K562 (cell line): ENCODE data around the gene TBC1D10A. TPM values are rescaled to one million over a fixed set of nuclear protein-coding genes. Genes with fewer than 3 reads are reported as not detected.

ENCODE experiments used
- ATAC-seq: fragments of 200-7000 bp; cut with Tn5 transposase; 3 replicates; pipeline ENCODE4 v1.9.1; 2020; ENCODE audit warnings: moderate library complexity
- BruUV-seq: library from RNA; stranded (reverse); fragments of 400-500 nt; replicated peaks from 2 replicates; lab custom pipeline; 2021; lab: Mats Ljungman, UMichigan
- CTCF ChIA-PET: fragments of 300-600 bp; formaldehyde crosslinking; extraction: SDS; loops from one replicate; lab custom pipeline; 2021; ENCODE audit warnings: low intra/inter-chr PET ratio; lab: Yijun Ruan, JAX
- POLR2A ChIA-PET: fragments of 300-600, 350-650 bp; sonication (Branson Sonifier 250); formaldehyde crosslinking; extraction: SDS; loops from one replicate; lab custom pipeline; 2021; ENCODE audit warnings: antibody characterized with exemption, inconsistent platforms; lab: Yijun Ruan, JAX
- DNase-seq, 4 experiments: peaks; one replicate each; pipeline versions ENCODE4 v3.0.0 to v3.0.0-alpha.2; 2011 to 2018; ENCODE audit warnings: low spot score in 3 of 4, mixed read lengths in 3 of 4; ENCODE audit errors: extremely low read depth in 1 of 4
- FAIRE-seq: peaks from 2 replicates; lab custom pipeline; 2011; peaks lifted over from hg19 to GRCh38; lab: Jason Lieb, UNC
- H2AFZ ChIP-seq: 2 replicates; pipeline ENCODE4 v1.6.0; 2011; ENCODE audit warnings: low read depth, low read length, control low read depth, inconsistent platforms
- H3K27ac ChIP-seq: fragments of 200-600 bp; 3 replicates; pipeline ENCODE4 v1.8.0; 2011; ENCODE audit warnings: low read depth, mild to moderate bottlenecking, control low read depth, inconsistent platforms, low read length, moderate library complexity, mixed read lengths; ENCODE audit errors: extremely low read depth
- H3K27me3 ChIP-seq, 2 experiments: fragments of 300-600 bp in 1 of 2; 2 replicates in 1 of 2; 3 replicates in 1 of 2; pipeline versions ENCODE4 v1.6.0 to v1.8.0; 2011; ENCODE audit warnings: inconsistent platforms in 2 of 2, low read length in 2 of 2, mild to moderate bottlenecking in 1 of 2, mixed read lengths in 1 of 2, moderate library complexity in 1 of 2; ENCODE audit not compliant: control insufficient read depth in 2 of 2, insufficient read depth in 2 of 2
- H3K36me3 ChIP-seq: fragments of 300-600 bp; 3 replicates; pipeline ENCODE4 v1.8.0; 2011; ENCODE audit warnings: mild to moderate bottlenecking, low read length, inconsistent platforms; ENCODE audit not compliant: control insufficient read depth, insufficient read depth
- H3K4me1 ChIP-seq, 2 experiments: fragments of 200-600 bp in 1 of 2; replicated peaks in 1 of 2; 2 replicates in 1 of 2; 3 replicates in 1 of 2; pipeline versions ENCODE4 v1.5.1 to v1.8.0; 2011; ENCODE audit warnings: inconsistent platforms in 2 of 2, low read length in 2 of 2, mild to moderate bottlenecking in 1 of 2, mixed read lengths in 1 of 2, moderate library complexity in 1 of 2; ENCODE audit not compliant: control insufficient read depth in 2 of 2, insufficient read depth in 2 of 2
- H3K4me2 ChIP-seq: 2 replicates; pipeline ENCODE4 v1.6.1; 2011; ENCODE audit warnings: low read length, control low read depth, inconsistent platforms, mixed read lengths; ENCODE audit not compliant: insufficient read depth
- H3K4me3 ChIP-seq: fragments of 200-600 bp; sonication (generic), shearing (Covaris generic); 2 replicates; pipeline ENCODE4 v1.5.1; 2016; ENCODE audit warnings: control low read depth, inconsistent platforms
- H3K79me2 ChIP-seq: fragments of 200-600 bp; 3 replicates; pipeline ENCODE4 v1.8.0; 2011; ENCODE audit warnings: low read length, inconsistent platforms; ENCODE audit not compliant: control insufficient read depth, insufficient read depth
- H3K9ac ChIP-seq, 2 experiments: 2 replicates each; pipeline versions ENCODE4 v1.6.0 to v1.6.1; 2011; ENCODE audit warnings: low read depth in 2 of 2, low read length in 2 of 2, control low read depth in 1 of 2, inconsistent platforms in 1 of 2, mild to moderate bottlenecking in 1 of 2, mixed read lengths in 1 of 2; ENCODE audit not compliant: insufficient read depth in 1 of 2
- H3K9me1 ChIP-seq: one replicate; pipeline ENCODE4 v1.6.0; 2011; ENCODE audit warnings: inconsistent platforms, mild to moderate bottlenecking, low read length, moderate library complexity; ENCODE audit not compliant: control insufficient read depth, insufficient read depth
- H3K9me3 ChIP-seq: replicated peaks from 2 replicates; pipeline ENCODE4 v1.5.1; 2011; ENCODE audit warnings: low read depth, low read length, inconsistent platforms; ENCODE audit not compliant: control insufficient read depth, insufficient read depth
- H4K20me1 ChIP-seq: replicated peaks from 2 replicates; pipeline ENCODE4 v1.6.1; 2011; ENCODE audit warnings: low read length, inconsistent platforms, mixed read lengths; ENCODE audit not compliant: control insufficient read depth, insufficient read depth
- BHLHE40 ChIP-seq: IDR thresholded peaks from 2 replicates; pipeline ENCODE4 v1.6.1; 2011; ENCODE audit warnings: low read length, improper control_type of control experiment
- CBX1 ChIP-seq: sonication (generic); IDR thresholded peaks from 2 replicates; pipeline ENCODE4 v1.6.1; 2016; ENCODE audit warnings: antibody characterized with exemption, low read depth, mild to moderate bottlenecking
- CBX8 ChIP-seq: fragments of 200-600 bp; sonication (generic); IDR thresholded peaks from 2 replicates; pipeline ENCODE4 v1.6.1; 2012; ENCODE audit warnings: borderline replicate concordance, mixed run types, low read depth, mild to moderate bottlenecking, moderate library complexity, mixed read lengths, low read length, control low read depth, inconsistent platforms; ENCODE audit not compliant: poor library complexity, severe bottlenecking; ENCODE audit errors: extremely low read depth
- E2F3 ChIP-seq: fragments of 250-450 bp; sonication (Bioruptor Pico); IDR thresholded peaks from 2 replicates; pipeline ENCODE4 v1.4.0; 2020; ENCODE audit warnings: mild to moderate bottlenecking
- GATAD2B ChIP-seq: fragments of 450-650 bp; IDR thresholded peaks from 2 replicates; pipeline ENCODE4 v1.6.1; 2017; ENCODE audit warnings: mild to moderate bottlenecking, borderline replicate concordance
- HMG20B ChIP-seq: fragments of 250-450 bp; sonication (Bioruptor Pico); IDR thresholded peaks from 2 replicates; pipeline ENCODE4 v1.5.0; 2021; ENCODE audit warnings: mild to moderate bottlenecking
- MAZ ChIP-seq, 2 experiments: fragments of 450-650 bp in 1 of 2; sonication (generic) in 1 of 2; formaldehyde crosslinking; IDR thresholded peaks in 1 of 2; conservative IDR thresholded peaks in 1 of 2; 2 replicates each; pipeline versions ENCODE4 v1.4.0 to v1.5.0; 2020; ENCODE audit warnings: mild to moderate bottlenecking in 1 of 2, missing genetic modification reagents in 1 of 2
- ZC3H8 ChIP-seq: fragments of 450-650 bp; IDR thresholded peaks from 2 replicates; pipeline ENCODE4 v1.6.1; 2017
- ZNF217 ChIP-seq: sonication (generic); formaldehyde crosslinking; IDR thresholded peaks from 2 replicates; pipeline ENCODE4 v1.8.0; 2022; ENCODE audit warnings: mild to moderate bottlenecking, missing genetic modification reagents
- WGBS: fragments of 100-300 bp; shearing (Covaris generic); methylation state at CpG from one replicate; pipeline ENCODE4 v1.1.6; 2016; ENCODE audit warnings: low coverage, mixed read lengths; ENCODE audit not compliant: insufficient coverage; ENCODE audit errors: missing lambda C conversion rate; 5-methylcytosine and 5-hydroxymethylcytosine counted together
- in situ Hi-C: fragments of 300-500 bp; cut with MboI; formaldehyde crosslinking; loops from 4 replicates; pipeline ENCODE4 v1.15.0; 2018; ENCODE audit warnings: inconsistent platforms, mixed read lengths
- intact Hi-C: fragments of 100-400 bp; cut with micrococcal nuclease; formaldehyde crosslinking; loops from 2 replicates; pipeline ENCODE4 v1.14.2; 2022
- polyA plus RNA-seq, 8 experiments: library from polyadenylated mRNA; depleted of rRNA in 4 of 8; stranded (reverse) in 5 of 8; unstranded in 3 of 8; fragments of >200 nt; fragmentation: Nextera tagmentation in 2 of 8; fragmentation: Illumina TruSeq in 1 of 8; extraction: Ambion mirVana in 2 of 8; extraction: Trizol in 1 of 8; gene quantifications; 2 replicates each; pipeline versions ENCODE4 v1.2.1 to v1.2.3, GENCODE V29; 2011 to 2014; ENCODE audit warnings: inconsistent platforms in 1 of 8, missing spikeins in 1 of 8
- total RNA-seq, 7 experiments: library from RNA; depleted of rRNA in 6 of 7; stranded (reverse); fragments of >200 nt in 6 of 7; fragmentation: Illumina TruSeq in 2 of 7; extraction: Trizol in 2 of 7; gene quantifications; 2 replicates each; pipeline versions ENCODE4 v1.2.1 to v1.2.3, GENCODE V29; 2011 to 2021; ENCODE audit warnings: low replicate concordance in 1 of 7
- TF ChIP-seq, protein P1 (sequence below), 2 experiments: fragments of 450-650 bp in 1 of 2; sonication (generic) in 1 of 2; formaldehyde crosslinking in 1 of 2; IDR thresholded peaks; 2 replicates each; pipeline versions ENCODE4 v1.7.1 to v1.9.0; 2016 to 2022; ENCODE audit warnings: inconsistent platforms in 1 of 2, mild to moderate bottlenecking in 1 of 2, missing genetic modification reagents in 1 of 2

Gene TBC1D10A
- total and polyA plus RNA-seq, 9 of the 15 experiments (the other 6 are each of a cell fraction or from before 2014, with no cell fraction given) = 0.13 to 10.4 (median 4.6) TPM

DNA sequence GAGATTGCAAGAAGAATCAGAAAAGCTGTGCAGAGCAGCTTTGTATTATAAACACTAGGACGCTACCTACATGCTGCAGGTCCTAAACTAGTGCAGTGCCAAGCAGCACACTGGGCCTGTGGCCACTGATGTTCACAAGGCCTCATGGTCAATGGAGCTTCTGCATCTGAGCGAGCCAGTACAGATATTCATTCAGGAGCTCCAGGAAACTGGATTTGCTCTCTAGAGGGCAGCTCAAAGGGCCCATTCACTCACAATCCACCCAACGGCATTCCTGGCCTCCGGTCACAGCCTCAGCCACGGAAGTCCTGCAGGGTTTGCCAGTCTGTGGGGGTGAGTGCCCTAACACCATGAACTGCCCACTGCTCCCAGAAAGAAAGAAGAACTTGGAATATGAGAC is 5.8 kb upstream of the TBC1D10A start (continued):
- TF ChIP-seq CBX8 = no peak

DNA sequence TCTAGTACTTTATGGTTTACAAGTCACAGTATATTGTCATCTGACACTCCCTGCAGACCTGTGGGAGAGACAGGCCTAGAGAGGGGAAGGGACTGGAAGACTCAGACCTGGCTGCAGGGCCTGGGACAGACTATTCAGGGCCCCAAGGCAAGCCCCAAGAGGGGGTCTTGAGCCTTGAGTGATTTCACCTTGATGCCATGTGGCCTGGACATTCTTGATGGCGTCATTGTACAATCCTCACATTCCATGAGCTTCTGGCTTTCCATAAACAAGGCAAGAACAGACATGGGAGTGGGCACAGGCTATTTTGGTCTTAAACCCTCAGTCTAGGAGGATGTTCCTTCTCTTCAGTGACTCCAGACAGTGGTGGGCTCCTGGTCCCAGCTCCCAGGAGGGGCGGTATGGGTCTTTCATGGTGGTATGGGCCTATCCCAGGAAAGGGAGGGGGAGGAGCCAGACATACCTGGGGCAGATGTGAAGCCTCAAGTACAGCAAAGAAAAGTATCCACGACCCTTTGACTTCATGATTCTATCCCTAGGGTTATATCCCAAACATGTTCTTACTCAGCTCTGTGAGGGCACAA is 1.8 kb upstream of the TBC1D10A start:
- H3K4me3 ChIP-seq = no peak overlapping the region
- H3K79me2 ChIP-seq = peaks cover 11% of the 10 kb centered on the region
- peak overlapping the region; percentile 6 for H3K27ac ChIP-seq
- H2AFZ ChIP-seq = no peak overlapping the region
- FAIRE-seq (no peak), DNase-seq (no peak), ATAC-seq (no peak)
- in situ Hi-C loops (no loop called here), intact Hi-C loops (no loop called here)
- no peaks in the 10 kb centered on the region for H3K9me3 ChIP-seq
- ChIA-PET POLR2A (interaction anchor here (0.8 to 1.7 kb wide), 5 partner anchors 9 to 19 kb away, joined by 3 to 8 read pairs (median 4); no protein-coding TSS in a partner anchor), CTCF (interaction anchor here (1.6 kb wide), 1 partner anchor 41 kb away, joined by 5 read pairs; no protein-coding TSS in a partner anchor)
- peaks cover 28 to 30% of the 10 kb centered on the region in 2 experiments; a peak in 4 of 5 replicates for H3K4me1 ChIP-seq
- no TSS peak for BruUV-seq
- H4K20me1 ChIP-seq = no peaks in the 10 kb centered on the region
- no peaks in the 10 kb centered on the region for H3K27me3 ChIP-seq
- H3K9me1 ChIP-seq = no peaks in the 10 kb centered on the region
- peaks cover 29% of the 10 kb centered on the region for H3K36me3 ChIP-seq
- H3K9ac ChIP-seq = peak overlapping the region in 1 of 2 experiments; percentile 58; a peak in 1 of 4 replicates
- 52% methylated on average over 2 of the region's 3 CpGs for WGBS
- H3K4me2 ChIP-seq = 0 out of 2 replicates have a peak overlapping the region, but pooled peaks have one; percentile 83
- TF ChIP-seq BHLHE40 (no peak), ZC3H8 (no peak), E2F3 (CRISPR knock-in tag) (no peak), CBX1 (no peak), GATAD2B (no peak), MAZ (CRISPR knock-in tag; conservative IDR thresholded peaks at IDR 0.05 in 1 of 2, IDR thresholded peaks at IDR 0.05 in 1 of 2) (no peak), ZNF217 (no peak), HMG20B (no peak)
- TF ChIP-seq, protein P1, sequence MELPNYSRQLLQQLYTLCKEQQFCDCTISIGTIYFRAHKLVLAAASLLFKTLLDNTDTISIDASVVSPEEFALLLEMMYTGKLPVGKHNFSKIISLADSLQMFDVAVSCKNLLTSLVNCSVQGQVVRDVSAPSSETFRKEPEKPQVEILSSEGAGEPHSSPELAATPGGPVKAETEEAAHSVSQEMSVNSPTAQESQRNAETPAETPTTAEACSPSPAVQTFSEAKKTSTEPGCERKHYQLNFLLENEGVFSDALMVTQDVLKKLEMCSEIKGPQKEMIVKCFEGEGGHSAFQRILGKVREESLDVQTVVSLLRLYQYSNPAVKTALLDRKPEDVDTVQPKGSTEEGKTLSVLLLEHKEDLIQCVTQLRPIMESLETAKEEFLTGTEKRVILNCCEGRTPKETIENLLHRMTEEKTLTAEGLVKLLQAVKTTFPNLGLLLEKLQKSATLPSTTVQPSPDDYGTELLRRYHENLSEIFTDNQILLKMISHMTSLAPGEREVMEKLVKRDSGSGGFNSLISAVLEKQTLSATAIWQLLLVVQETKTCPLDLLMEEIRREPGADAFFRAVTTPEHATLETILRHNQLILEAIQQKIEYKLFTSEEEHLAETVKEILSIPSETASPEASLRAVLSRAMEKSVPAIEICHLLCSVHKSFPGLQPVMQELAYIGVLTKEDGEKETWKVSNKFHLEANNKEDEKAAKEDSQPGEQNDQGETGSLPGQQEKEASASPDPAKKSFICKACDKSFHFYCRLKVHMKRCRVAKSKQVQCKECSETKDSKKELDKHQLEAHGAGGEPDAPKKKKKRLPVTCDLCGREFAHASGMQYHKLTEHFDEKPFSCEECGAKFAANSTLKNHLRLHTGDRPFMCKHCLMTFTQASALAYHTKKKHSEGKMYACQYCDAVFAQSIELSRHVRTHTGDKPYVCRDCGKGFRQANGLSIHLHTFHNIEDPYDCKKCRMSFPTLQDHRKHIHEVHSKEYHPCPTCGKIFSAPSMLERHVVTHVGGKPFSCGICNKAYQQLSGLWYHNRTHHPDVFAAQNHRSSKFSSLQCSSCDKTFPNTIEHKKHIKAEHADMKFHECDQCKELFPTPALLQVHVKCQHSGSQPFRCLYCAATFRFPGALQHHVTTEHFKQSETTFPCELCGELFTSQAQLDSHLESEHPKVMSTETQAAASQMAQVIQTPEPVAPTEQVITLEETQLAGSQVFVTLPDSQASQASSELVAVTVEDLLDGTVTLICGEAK (IDR thresholded peaks at IDR 0.05) = no peak
- TF ChIP-seq, protein P1 (CRISPR knock-in tag; IDR thresholded peaks at IDR 0.05) = no peak
